Inferior parietal cortex (tissue), 1 donor: Measurements from ENCODE around the gene GFRA1.

Experiments
- DNase-seq: peaks from one replicate; pipeline ENCODE4 v3.0.0-alpha.2; 2016; ENCODE audit errors: extremely low spot score

The GFRA1 gene, protein sequence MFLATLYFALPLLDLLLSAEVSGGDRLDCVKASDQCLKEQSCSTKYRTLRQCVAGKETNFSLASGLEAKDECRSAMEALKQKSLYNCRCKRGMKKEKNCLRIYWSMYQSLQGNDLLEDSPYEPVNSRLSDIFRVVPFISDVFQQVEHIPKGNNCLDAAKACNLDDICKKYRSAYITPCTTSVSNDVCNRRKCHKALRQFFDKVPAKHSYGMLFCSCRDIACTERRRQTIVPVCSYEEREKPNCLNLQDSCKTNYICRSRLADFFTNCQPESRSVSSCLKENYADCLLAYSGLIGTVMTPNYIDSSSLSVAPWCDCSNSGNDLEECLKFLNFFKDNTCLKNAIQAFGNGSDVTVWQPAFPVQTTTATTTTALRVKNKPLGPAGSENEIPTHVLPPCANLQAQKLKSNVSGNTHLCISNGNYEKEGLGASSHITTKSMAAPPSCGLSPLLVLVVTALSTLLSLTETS

DNA sequence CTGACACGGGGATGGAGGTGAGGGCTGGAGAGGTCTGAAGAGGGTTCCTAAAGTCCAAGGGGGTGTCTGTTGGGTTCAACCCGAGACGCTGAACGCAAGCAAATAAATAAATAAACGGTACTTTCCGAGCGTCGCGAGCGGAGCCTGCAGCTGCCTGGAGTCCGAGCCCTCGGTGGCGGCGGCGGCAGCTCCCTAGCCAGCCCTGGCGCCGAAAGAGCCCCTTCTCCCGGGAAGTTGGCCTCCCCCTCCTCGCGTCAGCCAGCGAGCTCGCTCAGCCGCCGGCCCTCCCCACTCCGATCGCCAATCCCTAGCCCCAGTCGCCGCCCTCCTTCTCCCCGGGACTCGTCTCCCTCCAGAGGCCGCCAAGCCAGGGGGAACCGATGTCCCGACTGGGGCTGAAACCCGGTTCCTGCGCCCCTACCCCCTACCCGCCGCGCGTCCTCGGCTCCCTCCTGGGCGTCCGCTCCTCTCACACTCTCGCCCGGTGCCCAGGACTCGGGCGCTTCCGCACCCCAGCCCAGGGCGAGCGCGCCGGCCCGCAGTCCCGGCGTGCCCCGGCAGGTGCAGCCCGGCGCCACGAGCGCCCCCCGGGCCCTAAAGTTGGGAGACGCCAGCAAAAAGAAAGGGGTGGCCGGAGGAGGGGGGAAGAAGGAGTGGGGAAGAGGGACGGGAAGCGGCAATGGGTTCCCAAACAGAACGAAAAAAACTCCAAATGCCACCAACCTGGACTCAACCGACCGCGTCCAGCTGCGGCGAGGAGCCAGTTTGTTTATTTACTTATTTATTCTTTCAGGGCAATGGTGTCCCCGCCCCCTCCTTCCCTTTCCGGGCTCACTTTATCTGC is at the start of gene GFRA1:
TSS of gene GFRA1 (minus strand) at position 767 of the 844 bp plus-strand sequence. CDS start 1,177 bp downstream, outside the sequence.
- no peak for DNase-seq

DNA sequence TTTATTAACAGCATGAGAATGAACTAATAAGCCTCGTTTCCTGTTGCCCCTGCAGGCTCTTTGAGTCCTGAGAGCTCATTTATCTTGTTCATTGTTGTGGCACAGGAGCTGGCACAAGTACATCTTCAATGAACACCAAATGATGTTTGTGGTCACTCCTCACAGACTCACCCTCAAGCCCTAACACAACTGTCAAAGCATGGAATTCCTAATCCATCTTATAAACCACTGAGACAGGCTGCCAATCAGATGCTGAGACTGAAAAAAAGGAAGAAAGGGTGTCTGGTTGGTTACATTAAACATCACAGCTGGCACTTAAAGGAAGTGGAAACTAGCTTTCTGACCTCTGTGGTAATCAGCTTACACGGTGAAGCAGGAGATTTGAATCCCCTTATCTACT is 43.5 kb upstream of the GFRA1 start:
- DNase-seq = no peak

DNA sequence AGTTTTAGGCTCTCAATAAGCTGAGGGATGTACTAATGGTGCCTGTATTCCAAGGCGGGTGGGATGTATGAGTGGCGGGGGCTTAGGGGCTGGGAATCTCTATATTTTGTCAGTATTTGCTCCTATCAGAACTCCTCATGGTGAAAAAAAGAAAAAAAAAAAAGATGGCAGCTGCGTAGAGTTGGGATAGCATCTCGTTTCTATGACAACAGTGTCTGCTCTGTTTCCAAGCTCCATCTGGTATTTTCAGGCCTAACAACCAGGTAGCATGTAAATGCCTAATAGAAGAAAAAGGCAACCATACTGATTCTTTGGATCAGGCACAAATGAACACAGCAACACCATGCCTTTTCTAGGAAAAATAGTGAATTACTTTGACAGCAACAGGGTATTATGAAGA is 39.5 kb upstream of the GFRA1 start:
- DNase-seq = no peak

DNA sequence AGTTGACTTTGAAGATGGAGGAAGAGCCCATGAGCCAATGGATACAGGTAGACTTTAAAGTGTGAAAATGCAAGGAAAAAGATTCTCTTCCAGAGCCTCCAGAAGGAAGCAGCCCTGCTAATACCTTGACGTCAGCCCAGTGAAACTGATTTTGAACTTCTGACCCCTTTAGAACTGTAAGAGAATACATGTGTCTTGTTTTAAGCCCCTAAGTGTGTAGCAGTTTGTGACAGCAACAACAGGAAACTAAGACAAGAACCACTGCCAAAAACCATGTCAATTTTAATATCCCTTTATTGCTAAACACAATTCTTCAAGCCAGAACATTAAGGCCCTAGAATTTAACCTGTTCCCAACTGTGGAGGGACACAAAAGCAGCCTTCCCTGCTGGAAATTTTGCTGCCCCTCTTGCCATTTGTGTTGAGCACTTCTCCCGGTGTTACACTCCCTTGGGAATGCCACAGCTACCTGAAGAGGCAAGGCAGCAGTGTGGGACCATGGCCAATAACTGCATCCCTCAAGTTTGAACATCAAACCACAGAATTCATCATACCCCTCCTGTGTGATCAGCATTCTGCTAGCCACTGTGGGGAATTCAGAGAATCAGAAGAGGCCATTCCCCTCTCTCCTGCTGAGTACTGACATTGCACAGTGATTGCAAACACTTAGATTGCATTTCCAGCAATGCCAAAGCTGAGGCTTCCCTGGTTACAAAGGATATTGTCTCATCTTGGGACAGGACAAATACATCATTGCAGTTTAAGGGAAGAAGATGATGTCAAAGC is 38.9 kb upstream of the GFRA1 start:
- no peak for DNase-seq

DNA sequence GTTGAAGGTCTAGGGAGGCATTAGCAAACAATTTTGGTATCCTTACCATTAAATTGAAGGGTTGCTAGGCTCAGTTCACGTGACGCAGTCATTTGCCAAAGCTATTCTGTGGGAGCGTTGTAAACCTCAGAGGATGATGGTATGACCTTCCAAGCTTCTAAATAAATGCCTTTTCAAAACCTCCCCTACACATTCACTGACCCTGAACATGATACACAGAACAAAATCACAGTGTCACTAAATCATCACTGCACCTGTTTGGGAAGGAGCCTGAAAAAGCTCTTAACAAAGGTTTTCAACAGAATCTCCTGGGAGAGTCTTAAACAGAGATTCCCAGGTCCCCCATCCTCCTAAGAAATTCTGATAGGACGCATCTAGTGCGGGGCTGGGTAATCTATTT is 38.0 kb upstream of the GFRA1 start:
- no peak for DNase-seq

DNA sequence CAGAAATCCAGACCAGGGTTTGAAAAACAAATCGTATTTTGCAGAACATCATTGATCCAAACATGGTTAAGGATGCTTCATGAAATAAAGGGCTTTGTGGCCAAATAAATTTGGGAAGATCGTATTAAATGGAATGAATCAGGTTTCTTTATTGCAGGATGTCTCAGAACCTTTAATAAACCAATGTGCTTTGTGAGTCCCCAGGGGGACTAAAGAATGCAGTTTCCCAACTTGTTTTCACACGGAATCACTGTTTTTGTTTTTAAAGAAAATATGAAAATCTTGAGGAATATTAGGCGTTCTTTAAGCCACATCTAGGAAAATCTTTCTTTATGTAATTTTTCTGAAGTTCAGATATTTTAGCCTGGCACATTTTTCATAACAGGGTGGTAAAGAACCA is 34.4 kb upstream of the GFRA1 start:
- no peak for DNase-seq

DNA sequence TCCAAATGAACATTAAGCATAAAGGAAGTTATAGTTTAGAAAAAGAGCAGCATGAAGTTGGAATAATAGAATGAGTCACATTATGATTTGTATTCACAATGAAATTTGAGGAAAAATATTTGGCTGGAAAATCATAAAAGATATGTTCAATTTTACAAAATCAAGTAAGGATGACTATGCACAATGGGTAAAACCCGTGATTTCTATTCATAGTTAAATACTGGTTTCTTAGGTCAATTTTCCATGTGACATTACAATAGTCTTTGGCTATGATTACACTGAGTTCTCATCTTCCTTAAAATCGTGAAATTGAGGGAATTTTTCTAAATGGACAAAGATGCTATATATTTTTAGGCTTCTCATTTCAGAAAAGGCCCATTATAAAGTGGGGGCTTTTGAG is 33.8 kb upstream of the GFRA1 start:
- DNase-seq = no peak

DNA sequence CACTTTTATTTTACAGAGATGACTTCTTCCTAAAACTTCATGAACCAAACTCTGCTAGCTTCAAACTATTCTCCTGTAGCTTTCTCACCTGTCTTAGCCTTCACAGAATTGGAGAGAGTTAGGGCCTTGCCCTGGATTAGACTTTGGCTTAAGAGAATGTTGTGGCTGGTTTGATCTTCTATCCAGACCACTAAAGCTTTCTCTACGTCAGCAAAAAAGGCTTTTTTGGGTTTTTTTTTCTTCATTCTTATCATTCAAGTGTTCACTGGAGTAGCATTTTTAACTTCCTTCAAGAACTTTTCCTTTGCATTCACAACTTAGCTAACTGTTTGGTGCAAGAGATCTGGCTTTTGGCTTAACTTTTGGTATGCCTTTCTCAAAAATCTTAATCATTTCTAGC is 31.9 kb upstream of the GFRA1 start:
- no peak for DNase-seq

DNA sequence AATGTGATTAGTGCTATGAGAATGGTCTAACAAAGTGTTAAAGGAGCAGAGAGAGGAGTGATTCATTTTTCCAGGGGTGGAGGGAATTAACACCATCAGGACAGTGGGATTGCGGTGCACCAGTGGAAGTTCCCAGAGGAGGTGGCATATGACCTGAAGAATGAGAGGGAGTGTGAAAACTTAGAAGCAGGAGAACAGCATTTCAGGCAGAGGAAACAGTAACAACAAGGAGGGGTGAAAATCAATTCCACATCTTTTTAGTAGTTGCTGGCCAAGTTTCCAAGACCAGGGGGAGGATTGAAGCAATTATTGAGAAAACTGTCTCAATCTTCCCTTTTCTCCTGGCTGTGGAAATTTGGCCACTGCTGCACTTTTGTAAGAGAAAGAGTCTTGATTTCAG is 27.5 kb upstream of the GFRA1 start:
- no peak for DNase-seq

DNA sequence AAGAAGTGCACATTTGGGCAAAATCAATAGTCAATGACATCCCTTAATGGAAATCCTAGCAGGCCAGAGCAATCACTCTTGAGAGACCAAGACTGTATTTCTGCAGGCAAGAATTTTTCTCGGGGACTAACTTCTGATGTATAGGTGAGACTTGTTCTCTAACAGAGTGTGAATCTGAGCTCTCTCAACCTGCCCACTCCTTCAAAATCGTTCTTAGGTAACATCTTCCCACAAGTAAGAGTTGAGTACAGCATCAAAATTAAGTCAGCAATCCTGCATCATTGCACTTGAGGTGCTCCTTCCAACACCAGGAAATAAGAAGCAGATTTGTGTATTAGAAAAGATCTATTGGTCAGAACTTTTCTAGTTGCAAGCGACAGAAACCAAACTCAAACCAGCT is 25.6 kb upstream of the GFRA1 start:
- no peak for DNase-seq

DNA sequence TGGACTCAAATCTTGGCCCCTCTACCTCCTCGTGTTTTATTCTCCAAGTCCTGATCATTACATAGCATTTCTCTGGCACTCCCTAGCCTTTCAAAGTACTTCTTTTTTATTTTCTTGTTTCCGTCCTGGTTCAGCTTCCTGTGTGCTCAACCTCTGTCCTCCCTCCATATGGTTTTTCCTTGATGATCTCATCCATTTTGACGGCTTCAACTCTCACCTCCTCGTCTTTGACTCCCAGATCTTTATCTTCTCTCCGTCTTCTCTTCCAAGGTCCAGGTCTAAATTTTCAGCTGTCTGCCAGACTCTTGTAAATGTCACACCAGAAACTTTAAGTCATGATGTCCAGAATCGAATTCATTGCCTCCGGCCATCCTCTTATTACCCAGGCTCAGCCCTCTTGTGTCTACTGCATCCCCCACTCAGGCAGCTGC is 23.3 kb upstream of the GFRA1 start:
- no peak for DNase-seq

DNA sequence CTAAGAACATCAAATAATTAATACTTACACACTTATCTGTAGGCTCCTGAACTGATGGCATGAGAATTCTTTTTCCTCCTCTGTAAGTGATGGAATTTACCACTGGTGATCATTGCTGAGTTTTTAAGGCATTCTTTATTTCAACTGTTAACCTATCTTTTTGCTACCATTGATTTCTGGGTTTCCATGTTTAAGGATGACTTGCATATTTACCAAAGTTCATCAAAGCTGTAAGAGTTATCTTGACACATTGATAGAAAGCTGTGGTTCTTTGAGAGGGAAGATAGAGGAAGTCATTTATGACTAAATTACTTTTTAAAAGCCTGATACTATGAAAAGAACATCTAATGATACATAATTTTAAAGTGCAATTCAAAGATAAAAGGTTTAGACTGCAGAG is 19.5 kb upstream of the GFRA1 start:
- no peak for DNase-seq

DNA sequence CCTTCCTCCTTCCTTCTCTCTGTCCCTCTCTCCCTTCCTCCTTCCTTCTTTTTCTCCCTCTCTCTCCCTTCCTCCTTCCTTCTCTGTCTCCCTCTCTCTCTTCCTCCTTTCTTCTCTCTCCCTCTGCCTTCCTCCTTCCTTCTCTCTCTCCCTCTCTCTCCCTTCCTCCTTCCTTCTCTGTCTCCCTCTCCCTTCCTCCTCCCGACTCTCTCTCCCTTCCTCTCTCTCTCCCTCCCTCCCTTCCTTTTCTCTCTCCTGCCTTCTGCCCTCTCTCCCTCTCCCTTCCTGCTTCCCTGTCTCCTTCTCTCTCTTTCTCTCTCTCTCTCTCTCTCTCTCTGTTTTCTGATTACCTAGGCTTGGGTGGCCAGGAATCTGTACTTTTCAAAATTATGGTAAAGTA is 16.6 kb upstream of the GFRA1 start:
- DNase-seq = no peak

DNA sequence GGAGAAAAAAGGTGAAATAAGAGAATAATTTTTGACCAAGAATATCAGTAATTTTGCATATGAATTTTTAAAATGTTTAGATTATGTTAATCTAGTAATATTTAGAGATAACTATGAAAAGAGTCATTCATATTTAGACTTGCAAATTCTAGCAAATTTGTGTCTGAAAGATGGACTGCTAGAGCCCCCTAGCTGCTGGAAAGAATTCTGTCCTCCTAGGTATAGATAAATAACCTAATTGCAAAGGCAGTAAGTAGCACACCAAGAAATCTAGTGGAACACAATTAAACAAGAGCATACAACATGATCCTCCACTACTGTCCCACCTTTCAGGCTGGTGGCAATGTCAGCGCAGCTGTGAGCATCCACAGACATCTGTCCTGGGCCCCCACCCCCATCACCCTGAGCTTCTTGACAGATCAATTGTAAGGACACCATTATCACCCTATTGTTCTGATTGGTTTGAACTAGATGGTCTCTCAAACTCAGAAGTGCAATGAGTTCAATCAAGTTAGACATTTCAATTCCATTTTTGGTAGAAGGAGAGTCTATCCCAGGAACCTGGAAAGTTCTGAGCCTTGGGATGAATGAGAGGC is 15.0 kb upstream of the GFRA1 start:
- DNase-seq = peak; percentile 74

DNA sequence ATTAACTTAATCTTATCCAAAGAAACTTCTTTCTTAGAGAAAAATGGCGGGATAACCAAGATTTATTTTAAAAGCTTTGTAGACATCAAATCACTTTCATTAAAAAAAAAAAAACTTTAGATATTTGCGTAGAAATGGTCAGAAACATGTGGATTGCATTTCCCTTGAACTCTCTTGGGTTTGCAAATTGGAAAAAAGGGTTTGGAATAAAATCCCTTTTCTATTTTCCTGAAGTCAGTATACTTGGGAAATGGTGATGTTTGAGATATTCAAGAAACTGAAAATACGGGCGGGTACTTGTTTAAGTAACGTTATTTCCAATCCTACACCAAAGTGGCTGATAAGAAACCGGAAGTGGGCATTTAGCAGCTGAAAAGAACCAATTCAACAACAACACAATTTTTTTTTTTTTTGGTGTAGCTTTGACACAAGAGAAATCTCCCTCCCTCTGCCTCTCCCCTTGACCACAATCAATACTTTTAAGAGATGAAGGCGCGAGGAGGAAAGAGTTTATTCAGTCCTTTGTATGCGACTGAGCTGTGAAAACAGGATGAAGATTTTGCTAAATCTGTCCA is 13.7 kb upstream of the GFRA1 start:
- DNase-seq = no peak

DNA sequence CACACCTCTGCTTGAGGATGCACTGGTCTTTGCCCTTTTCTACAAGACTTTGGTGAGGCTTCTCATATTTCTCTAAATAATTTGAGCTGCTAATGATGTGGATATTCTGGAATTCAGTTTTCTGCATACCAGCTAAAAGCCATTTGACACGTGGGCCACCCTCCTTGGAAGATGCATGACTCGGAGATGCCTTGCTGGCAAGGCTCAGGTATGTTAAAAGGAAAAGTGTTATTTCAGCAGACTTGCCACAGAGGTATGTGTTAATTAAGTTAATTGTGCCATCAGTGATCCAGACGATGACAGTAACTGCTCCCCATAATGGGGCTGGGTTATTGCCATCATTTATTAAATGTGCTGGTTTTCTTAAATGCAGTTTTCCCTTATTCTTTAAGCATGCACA is 8.8 kb upstream of the GFRA1 start:
- no peak for DNase-seq

DNA sequence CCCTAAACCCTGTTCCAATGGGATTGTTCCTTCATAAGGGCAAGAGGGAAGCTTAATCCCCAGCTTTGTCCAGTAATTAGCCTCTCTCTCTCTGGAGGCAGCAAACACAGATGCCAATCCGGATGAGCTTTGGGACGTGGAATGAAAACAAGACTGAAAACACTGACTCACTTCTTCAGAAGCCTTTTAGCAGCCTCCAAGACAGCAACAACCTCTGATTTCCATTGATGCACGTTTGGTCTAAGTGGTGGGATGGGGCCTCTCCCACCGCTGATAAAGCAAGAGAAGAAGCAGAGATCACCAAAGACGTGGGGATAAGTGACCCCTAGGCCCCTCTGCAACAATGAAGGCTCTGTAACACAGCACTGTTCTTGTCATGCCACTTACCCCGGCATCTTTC is 5.8 kb upstream of the GFRA1 start:
- no peak for DNase-seq

DNA sequence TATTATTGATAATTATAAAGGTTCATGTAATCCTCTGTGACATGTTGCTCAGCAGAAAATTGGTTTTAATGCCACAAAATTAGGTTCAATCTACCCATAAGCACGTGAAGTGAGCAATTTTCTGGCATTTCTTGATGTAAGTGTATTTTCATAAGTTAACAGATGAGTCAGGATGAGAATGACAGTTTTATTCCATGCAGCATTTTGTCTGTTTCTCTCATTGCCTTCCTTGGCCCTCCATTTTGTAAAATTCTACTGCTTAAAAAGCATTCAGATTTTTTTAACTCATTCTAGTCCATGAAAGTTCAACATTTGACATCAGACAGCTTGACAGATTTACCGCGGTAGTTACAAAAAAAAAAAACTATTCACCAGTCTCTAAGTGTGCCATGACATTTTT is 4.0 kb upstream of the GFRA1 start:
- DNase-seq = no peak

DNA sequence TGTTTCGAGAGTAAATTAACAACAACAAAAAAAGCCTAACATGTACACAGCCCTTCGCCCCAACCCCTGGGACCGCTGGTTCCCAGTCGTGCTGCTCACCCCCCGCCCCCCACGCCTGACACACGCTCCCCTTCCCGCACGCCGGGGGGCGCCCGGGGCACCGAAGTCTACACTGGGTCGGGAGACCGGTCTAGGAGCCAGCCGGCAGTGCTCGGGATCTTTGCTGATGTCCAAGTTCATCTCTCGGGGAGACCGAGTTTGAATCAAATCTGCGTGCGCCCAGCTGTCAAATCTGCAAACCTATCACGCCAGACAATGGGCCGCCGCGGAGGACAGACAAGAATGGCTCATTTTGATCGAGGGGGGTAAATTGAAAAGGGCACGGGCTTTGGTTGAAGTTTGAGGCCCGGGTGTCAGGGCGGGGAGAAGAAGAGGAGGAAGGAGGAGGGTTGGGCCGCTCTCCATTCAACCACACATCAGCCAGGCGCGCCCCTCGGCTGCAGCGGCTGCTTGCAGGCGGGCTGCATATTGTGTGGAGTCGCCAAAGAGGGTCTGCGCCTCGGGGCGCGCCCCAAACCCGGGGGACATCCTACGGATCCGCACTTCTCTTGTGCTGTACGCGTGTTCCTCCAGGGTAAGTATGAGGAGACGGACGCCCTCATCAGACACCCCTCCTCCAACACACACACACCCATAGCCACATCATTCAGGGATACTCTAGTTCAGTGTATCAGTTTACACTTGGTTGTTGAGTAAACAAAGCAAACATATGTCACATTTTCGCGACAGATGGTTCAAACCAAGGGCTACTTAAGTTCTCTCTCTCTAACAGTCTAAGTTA is 1.3 kb upstream of the GFRA1 start:
- DNase-seq = no peak
